HepG2 (cell line): ENCODE measurements around the gene TMEM151A. TPM values are rescaled to one million over a fixed set of nuclear protein-coding genes. Genes with fewer than 3 reads are reported as not detected.

Experiments used
- ATF1 ChIP-seq: IDR thresholded peaks from 2 replicates; pipeline ENCODE4 v1.6.1; 2016; ENCODE audit warnings: mild to moderate bottlenecking, control low read depth
- FOXA3 ChIP-seq: IDR thresholded peaks from 2 replicates; pipeline ENCODE4 v1.6.1; 2016; ENCODE audit warnings: missing genetic modification reagents, missing compliant biosample characterization
- MYC ChIP-seq: sonication (generic); formaldehyde crosslinking; IDR thresholded peaks from 2 replicates; pipeline ENCODE4 v1.9.0; 2021; ENCODE audit warnings: missing genetic modification reagents, borderline replicate concordance
- NCOA2 ChIP-seq: sonication (generic); formaldehyde crosslinking; IDR thresholded peaks from 2 replicates; pipeline ENCODE4 v1.8.0; 2022; ENCODE audit warnings: inconsistent platforms
- NCOR1 ChIP-seq: fragments of 200-600 bp; sonication (generic); IDR thresholded peaks from 2 replicates; pipeline ENCODE4 v1.7.0; 2017; ENCODE audit warnings: antibody characterized with exemption, low read length, borderline replicate concordance
- SOX13 ChIP-seq, 3 experiments: fragments of 450-650 bp in 1 of 3; sonication (generic) in 1 of 3; formaldehyde crosslinking in 1 of 3; IDR thresholded peaks in 2 of 3; conservative IDR thresholded peaks in 1 of 3; 2 replicates each; pipeline versions ENCODE4 v1.5.0 to v1.6.1; 2016 to 2020; ENCODE audit warnings: antibody characterized with exemption in 1 of 3, mild to moderate bottlenecking in 1 of 3, missing compliant biosample characterization in 1 of 3, missing genetic modification reagents in 1 of 3, moderate library complexity in 1 of 3
- ZFP37 ChIP-seq: sonication (generic); formaldehyde crosslinking; IDR thresholded peaks from 2 replicates; pipeline ENCODE4 v1.4.0; 2020; ENCODE audit warnings: missing genetic modification reagents, borderline replicate concordance
- ZNF160 ChIP-seq: sonication (generic); formaldehyde crosslinking; IDR thresholded peaks from 2 replicates; pipeline ENCODE4 v1.8.0; 2022; ENCODE audit warnings: mild to moderate bottlenecking, inconsistent platforms, missing genetic modification reagents
- ZNF501 ChIP-seq: sonication (generic); formaldehyde crosslinking; IDR thresholded peaks from 2 replicates; pipeline ENCODE4 v1.5.1; 2020; ENCODE audit warnings: mild to moderate bottlenecking, moderate library complexity, missing genetic modification reagents
- ZNF510 ChIP-seq: sonication (generic); formaldehyde crosslinking; IDR thresholded peaks from 2 replicates; pipeline ENCODE4 v1.4.0; 2020; ENCODE audit warnings: low read depth, mild to moderate bottlenecking, missing genetic modification reagents
- ZNF605 ChIP-seq: sonication (generic); formaldehyde crosslinking; IDR thresholded peaks from 2 replicates; pipeline ENCODE4 v1.8.0; 2022; ENCODE audit warnings: mild to moderate bottlenecking, missing genetic modification reagents
- ZNF652 ChIP-seq: IDR thresholded peaks from 2 replicates; pipeline ENCODE4 v1.6.1; 2016; ENCODE audit warnings: low read depth, borderline replicate concordance
- ZNF672 ChIP-seq: sonication (generic); formaldehyde crosslinking; IDR thresholded peaks from 2 replicates; pipeline ENCODE4 v1.8.1; 2022; ENCODE audit warnings: missing genetic modification reagents
- ZNF674 ChIP-seq: sonication (generic); formaldehyde crosslinking; IDR thresholded peaks from 2 replicates; pipeline ENCODE4 v1.5.0; 2020; ENCODE audit warnings: low read depth, mild to moderate bottlenecking, missing genetic modification reagents
- ZNF703 ChIP-seq: sonication (generic); formaldehyde crosslinking; IDR thresholded peaks from 2 replicates; pipeline ENCODE4 v1.5.1; 2020; ENCODE audit warnings: missing genetic modification reagents, mild to moderate bottlenecking, moderate library complexity, borderline replicate concordance
- ZNF768 ChIP-seq: sonication (generic); formaldehyde crosslinking; IDR thresholded peaks from 2 replicates; pipeline ENCODE4 v1.4.0; 2020; ENCODE audit warnings: missing genetic modification reagents
- polyA plus RNA-seq, 8 experiments: library from polyadenylated mRNA; depleted of rRNA in 3 of 8; stranded (reverse) in 7 of 8; unstranded in 1 of 8; fragments of >200 nt; fragmentation: Illumina TruSeq in 4 of 8; extraction: Trizol in 4 of 8; gene quantifications; 2 replicates each; pipeline versions ENCODE4 v1.2.1 to v1.2.3, GENCODE V29; 2011 to 2016; ENCODE audit warnings: low read depth in 4 of 8, missing spikeins in 1 of 8, mixed read lengths in 1 of 8; ENCODE audit not compliant: insufficient read depth in 1 of 8
- total RNA-seq, 5 experiments: library from RNA; depleted of rRNA; stranded (reverse); fragments of >200 nt; fragmentation: Illumina TruSeq; extraction: Trizol; gene quantifications; 2 replicates each; pipeline ENCODE4 v1.2.3, GENCODE V29; 2016; ENCODE audit warnings: low read depth in 1 of 5
- TF ChIP-seq, protein P1 (sequence below): sonication (generic); formaldehyde crosslinking; IDR thresholded peaks from 2 replicates; pipeline ENCODE4 v1.8.0; 2022; ENCODE audit warnings: missing genetic modification reagents, mild to moderate bottlenecking, inconsistent platforms, borderline replicate concordance
- TF ChIP-seq, protein P2 (sequence below): sonication (generic); formaldehyde crosslinking; IDR thresholded peaks from 2 replicates; pipeline ENCODE4 v1.8.1; 2022; ENCODE audit warnings: mild to moderate bottlenecking, missing genetic modification reagents
- TF ChIP-seq, protein P3 (sequence below): sonication (generic); formaldehyde crosslinking; IDR thresholded peaks from 2 replicates; pipeline ENCODE4 v1.8.0; 2022; ENCODE audit warnings: mild to moderate bottlenecking, missing genetic modification reagents, borderline replicate concordance
- TF ChIP-seq, protein P4 (sequence below): fragments of 450-650 bp; IDR thresholded peaks from 2 replicates; pipeline ENCODE4 v1.6.1; 2017
- TF ChIP-seq, protein P5 (sequence below): sonication (generic); formaldehyde crosslinking; IDR thresholded peaks from 2 replicates; pipeline ENCODE4 v1.4.0; 2020; ENCODE audit warnings: missing genetic modification reagents

The TMEM151A gene
- total and polyA plus RNA-seq, 2 of the 13 experiments (the other 11 are each of a cell fraction or from before 2014, with no cell fraction given): 0.18 to 0.33 TPM

DNA sequence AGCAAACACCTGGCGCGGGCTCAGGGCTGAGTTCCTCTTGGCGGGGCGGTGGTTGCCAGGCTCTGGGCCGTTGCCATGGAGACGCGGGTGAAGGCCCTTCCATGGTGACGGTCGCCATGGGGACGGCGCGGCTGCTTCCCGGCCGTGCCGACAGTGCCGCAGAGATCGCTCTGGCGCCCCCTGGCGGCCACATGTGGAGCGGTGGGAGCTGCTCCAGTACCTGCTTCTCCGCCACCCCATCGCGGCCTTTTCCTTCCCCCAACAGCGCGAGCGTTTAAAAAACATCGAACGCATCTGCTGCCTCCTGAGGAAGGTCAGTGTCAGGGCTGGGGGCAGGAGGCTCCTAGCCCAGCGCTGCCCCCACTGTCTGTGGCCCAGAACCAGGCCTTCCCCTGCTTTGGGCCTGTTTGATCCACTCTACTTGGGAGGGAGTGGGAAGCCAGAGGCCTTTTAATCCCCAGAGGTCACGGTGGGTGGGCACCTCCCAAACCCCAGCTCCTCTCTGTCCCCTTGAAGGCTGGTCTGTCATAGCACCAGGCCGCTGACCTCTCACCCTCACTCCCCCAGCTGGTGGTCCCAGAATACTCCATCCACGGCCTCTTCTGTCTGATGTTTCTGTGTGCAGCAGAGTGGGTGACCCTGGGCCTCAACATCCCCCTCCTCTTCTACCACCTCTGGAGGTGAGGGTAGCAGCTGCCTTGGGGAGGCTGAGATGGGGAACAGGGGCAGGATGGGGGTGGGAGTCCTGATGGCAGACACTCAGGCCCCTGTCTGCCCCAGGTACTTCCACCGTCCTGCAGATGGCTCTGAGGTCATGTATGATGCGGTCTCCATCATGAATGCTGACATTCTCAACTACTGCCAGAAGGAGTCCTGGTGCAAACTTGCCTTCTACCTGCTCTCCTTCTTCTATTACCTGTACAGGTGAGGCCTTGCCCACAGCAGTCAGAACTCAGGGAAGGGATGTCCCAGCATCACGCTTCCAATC lies 8.9 kb upstream of the TMEM151A start (continued):
- peak; percentile 46; the same call in 1 of the 2 replicates for TF ChIP-seq FOXA3
- TF ChIP-seq ZNF501 (CRISPR knock-in tag): peak; percentile 57; the same call in 1 of the 2 replicates
- no peak; the same call in 1 of the 2 replicates for TF ChIP-seq ZNF652 (CRISPR knock-in tag)
- TF ChIP-seq ZFP37 (CRISPR knock-in tag): no peak
- peak; percentile 56; the same call in 1 of the 2 replicates for TF ChIP-seq ZNF768
- TF ChIP-seq NCOR1: no peak
- TF ChIP-seq, protein P1, sequence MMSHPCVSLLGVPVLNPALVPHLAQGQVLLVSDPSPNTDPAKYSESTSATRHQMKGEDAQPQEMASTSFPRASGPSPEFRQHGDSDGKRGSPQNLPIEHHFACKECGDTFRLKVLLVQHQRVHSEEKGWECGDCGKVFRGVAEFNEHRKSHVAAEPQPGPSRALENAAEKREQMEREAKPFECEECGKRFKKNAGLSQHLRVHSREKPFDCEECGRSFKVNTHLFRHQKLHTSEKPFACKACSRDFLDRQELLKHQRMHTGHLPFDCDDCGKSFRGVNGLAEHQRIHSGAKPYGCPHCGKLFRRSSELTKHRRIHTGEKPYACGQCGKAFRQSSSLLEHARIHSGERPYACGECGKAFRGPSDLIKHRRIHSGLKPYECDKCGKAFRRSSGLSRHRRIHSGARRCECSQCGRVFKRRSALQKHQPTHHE (CRISPR knock-in tag): 0 out of 2 replicates have a peak, but pooled peaks have one; percentile 45
- TF ChIP-seq ZNF160 (CRISPR knock-in tag): 0 out of 2 replicates have a peak, but pooled peaks have one; percentile 26
- TF ChIP-seq ZNF672 (CRISPR knock-in tag): no peak
- TF ChIP-seq, protein P2, sequence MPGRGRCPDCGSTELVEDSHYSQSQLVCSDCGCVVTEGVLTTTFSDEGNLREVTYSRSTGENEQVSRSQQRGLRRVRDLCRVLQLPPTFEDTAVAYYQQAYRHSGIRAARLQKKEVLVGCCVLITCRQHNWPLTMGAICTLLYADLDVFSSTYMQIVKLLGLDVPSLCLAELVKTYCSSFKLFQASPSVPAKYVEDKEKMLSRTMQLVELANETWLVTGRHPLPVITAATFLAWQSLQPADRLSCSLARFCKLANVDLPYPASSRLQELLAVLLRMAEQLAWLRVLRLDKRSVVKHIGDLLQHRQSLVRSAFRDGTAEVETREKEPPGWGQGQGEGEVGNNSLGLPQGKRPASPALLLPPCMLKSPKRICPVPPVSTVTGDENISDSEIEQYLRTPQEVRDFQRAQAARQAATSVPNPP (CRISPR knock-in tag): 0 out of 2 replicates have a peak, but pooled peaks have one; percentile 39
- TF ChIP-seq ATF1 (CRISPR knock-in tag): no peak
- no peak for TF ChIP-seq ZNF703 (CRISPR knock-in tag)
- TF ChIP-seq, protein P3, sequence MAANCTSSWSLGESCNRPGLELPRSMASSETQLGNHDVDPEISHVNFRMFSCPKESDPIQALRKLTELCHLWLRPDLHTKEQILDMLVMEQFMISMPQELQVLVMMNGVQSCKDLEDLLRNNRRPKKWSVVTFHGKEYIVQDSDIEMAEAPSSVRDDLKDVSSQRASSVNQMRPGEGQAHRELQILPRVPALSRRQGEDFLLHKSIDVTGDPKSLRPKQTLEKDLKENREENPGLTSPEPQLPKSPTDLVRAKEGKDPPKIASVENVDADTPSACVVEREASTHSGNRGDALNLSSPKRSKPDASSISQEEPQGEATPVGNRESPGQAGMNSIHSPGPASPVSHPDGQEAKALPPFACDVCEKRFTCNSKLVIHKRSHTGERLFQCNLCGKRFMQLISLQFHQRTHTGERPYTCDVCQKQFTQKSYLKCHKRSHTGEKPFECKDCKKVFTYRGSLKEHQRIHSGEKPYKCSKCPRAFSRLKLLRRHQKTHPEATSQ (CRISPR knock-in tag): no peak
- peak; percentile 22; the same call in 1 of the 2 replicates for TF ChIP-seq NCOA2 (CRISPR knock-in tag)
- TF ChIP-seq, protein P4, sequence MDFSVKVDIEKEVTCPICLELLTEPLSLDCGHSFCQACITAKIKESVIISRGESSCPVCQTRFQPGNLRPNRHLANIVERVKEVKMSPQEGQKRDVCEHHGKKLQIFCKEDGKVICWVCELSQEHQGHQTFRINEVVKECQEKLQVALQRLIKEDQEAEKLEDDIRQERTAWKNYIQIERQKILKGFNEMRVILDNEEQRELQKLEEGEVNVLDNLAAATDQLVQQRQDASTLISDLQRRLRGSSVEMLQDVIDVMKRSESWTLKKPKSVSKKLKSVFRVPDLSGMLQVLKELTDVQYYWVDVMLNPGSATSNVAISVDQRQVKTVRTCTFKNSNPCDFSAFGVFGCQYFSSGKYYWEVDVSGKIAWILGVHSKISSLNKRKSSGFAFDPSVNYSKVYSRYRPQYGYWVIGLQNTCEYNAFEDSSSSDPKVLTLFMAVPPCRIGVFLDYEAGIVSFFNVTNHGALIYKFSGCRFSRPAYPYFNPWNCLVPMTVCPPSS: no peak
- no peak for TF ChIP-seq ZNF674 (CRISPR knock-in tag)
- peak; percentile 72; the same call in 1 of the 2 replicates for TF ChIP-seq ZNF605 (CRISPR knock-in tag)
- TF ChIP-seq ZNF510 (CRISPR knock-in tag): no peak
- TF ChIP-seq, protein P5, sequence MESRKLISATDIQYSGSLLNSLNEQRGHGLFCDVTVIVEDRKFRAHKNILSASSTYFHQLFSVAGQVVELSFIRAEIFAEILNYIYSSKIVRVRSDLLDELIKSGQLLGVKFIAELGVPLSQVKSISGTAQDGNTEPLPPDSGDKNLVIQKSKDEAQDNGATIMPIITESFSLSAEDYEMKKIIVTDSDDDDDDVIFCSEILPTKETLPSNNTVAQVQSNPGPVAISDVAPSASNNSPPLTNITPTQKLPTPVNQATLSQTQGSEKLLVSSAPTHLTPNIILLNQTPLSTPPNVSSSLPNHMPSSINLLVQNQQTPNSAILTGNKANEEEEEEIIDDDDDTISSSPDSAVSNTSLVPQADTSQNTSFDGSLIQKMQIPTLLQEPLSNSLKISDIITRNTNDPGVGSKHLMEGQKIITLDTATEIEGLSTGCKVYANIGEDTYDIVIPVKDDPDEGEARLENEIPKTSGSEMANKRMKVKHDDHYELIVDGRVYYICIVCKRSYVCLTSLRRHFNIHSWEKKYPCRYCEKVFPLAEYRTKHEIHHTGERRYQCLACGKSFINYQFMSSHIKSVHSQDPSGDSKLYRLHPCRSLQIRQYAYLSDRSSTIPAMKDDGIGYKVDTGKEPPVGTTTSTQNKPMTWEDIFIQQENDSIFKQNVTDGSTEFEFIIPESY (CRISPR knock-in tag): peak; percentile 47; the same call in 1 of the 2 replicates
- no peak for TF ChIP-seq SOX13 (IDR thresholded peaks at IDR 0.05)
- no peak for TF ChIP-seq SOX13 (CRISPR knock-in tag; conservative IDR thresholded peaks at IDR 0.05 in 1 of 2, IDR thresholded peaks at IDR 0.05 in 1 of 2)
- TF ChIP-seq MYC (CRISPR knock-in tag): no peak
